ENCODE data around the gene PDGFRB.

Gene PDGFRB

GRCh38 chr5:150155258-150156026 lies at the start of gene PDGFRB:
PDGFRB (minus strand) TSS chr5:150155845; CDS start chr5:150137047, 18,798 bp downstream.
- DNase-seq = no peak

GRCh38 chr5:150204590-150204960 lies 48.9 kb upstream of the PDGFRB start:
- DNase-seq = no peak

GRCh38 chr5:150203832-150204589 lies 48.4 kb upstream of the PDGFRB start:
- no peak for DNase-seq

- no peak for DNase-seq
These were observed 46.9 kb upstream of the PDGFRB start for GRCh38 chr5:150202501-150202900.

- no peak for DNase-seq
These were observed 41.8 kb upstream of the PDGFRB start for GRCh38 chr5:150197476-150197875.

DNA sequence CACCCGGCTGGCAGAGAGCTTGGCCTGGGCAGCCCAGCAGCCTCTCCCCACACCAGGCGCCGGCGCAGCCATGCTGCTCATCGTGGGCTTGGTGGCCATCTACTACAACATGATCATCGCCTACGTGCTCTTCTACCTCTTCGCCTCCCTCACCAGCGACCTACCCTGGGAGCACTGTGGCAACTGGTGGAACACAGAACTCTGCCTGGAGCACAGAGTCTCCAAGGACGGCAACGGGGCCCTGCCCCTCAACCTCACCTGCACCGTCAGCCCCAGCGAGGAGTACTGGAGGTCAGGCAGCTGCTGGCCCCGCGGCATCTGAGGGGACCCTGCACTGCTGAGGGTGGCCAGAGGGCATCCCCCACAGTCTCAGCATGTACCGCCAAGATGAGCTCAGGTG lies 41.3 kb upstream of the PDGFRB start:
- no peak for DNase-seq

GRCh38 chr5:150196514-150196913 lies 40.9 kb upstream of the PDGFRB start:
- no peak for DNase-seq

DNA sequence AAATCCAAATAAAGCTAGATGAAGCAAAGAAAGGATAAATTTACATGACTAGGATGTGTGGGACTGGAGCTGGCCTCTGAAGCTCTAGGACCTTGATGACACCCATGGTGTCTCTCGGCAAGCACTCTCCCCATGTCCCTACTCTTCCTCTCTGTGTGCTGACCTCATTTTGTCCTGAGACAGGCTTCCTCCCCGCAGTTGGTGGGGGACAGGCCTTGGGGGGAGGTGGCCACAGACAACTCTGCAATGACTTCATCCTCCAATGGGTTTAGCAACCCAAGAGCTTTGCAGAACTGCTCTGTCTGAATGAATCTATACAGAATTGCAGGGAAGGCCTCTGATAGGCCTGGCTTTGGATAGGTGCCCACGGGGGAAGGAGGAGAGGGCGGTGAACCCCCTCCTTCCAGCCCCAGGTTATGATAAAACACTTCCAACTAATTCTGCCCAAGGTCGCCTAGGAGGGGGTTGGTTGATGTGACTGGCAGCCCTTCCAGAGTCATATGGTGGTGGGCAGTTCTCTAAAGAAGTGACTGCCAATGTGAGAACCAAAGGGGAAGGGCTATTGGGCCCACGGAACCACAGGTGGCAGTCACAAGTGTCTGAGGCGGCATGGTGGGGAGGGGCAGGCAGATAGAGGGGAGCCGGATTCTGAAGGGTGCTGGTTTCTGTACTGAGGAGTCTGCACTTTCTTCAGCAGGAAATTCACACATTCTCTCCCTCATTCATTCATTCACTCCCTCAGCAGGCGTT lies 40.3 kb upstream of the PDGFRB start:
- DNase-seq = no peak

DNA sequence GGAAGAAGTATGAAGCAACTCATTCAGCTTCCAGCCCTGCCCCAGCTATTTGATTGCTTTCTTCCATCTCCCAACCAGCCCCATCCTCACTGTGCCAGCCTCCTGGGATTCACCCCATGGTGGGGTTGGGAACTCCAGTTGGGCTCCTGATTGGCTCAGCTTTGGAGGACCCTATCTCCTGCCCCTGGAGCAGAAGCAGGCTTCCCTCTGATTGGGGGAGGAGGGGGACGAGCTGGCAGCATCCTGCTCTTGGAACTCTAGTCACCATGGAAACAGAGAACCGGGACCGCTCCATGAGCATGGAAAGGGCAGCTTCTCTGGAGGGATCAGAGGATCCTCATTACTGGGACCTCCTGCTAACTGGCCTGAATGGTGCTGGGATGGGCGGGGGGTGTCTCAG lies 36.8 kb upstream of the PDGFRB start:
- DNase-seq = no peak

- DNase-seq = no peak
These were observed 35.3 kb upstream of the PDGFRB start for GRCh38 chr5:150190987-150191386.

- no peak for DNase-seq
These were observed 34.9 kb upstream of the PDGFRB start for GRCh38 chr5:150190503-150190979.

GRCh38 chr5:150189728-150190502 lies 34.3 kb upstream of the PDGFRB start, which contains the start of gene SLC6A7:
SLC6A7 (plus strand) TSS chr5:150190062; CDS start chr5:150190328, 266 bp downstream.
- no peak for DNase-seq

DNA sequence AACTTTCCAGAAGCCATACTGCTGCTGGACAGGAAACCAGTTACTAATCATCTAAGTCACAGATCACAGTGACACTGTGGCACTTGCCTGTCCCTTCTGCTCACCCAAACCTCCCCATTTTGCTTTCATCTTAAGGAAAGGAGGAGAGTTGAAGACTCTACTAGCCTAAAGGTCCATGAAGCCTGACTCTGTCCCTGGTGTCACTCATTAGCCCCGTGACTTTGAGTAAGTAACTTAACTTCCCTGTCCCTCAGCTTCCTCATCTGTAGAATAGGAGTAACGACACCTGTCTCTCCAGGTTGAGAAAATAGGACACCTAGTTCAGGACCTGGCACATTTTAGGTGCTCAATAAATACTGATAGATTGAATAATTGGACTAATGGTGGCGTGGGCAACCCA lies 33.7 kb upstream of the PDGFRB start:
- no peak for DNase-seq

- DNase-seq = no peak
These were observed 32.6 kb upstream of the PDGFRB start for GRCh38 chr5:150188146-150188842.

GRCh38 chr5:150186897-150187296 lies 31.3 kb upstream of the PDGFRB start:
- no peak for DNase-seq

GRCh38 chr5:150186137-150186536 lies 30.5 kb upstream of the PDGFRB start:
- no peak for DNase-seq

- DNase-seq = no peak
These were observed 29.6 kb upstream of the PDGFRB start for GRCh38 chr5:150184990-150185912.

GRCh38 chr5:150184006-150184405 lies 28.4 kb upstream of the PDGFRB start:
- no peak for DNase-seq

DNA sequence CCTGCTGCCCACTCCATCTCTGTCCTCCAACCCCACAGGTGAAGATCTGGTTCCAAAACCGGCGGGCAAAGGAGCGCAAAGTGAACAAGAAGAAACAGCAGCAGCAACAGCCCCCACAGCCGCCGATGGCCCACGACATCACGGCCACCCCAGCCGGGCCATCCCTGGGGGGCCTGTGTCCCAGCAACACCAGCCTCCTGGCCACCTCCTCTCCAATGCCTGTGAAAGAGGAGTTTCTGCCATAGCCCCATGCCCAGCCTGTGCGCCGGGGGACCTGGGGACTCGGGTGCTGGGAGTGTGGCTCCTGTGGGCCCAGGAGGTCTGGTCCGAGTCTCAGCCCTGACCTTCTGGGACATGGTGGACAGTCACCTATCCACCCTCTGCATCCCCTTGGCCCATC lies 27.8 kb upstream of the PDGFRB start:
- no peak for DNase-seq

DNA sequence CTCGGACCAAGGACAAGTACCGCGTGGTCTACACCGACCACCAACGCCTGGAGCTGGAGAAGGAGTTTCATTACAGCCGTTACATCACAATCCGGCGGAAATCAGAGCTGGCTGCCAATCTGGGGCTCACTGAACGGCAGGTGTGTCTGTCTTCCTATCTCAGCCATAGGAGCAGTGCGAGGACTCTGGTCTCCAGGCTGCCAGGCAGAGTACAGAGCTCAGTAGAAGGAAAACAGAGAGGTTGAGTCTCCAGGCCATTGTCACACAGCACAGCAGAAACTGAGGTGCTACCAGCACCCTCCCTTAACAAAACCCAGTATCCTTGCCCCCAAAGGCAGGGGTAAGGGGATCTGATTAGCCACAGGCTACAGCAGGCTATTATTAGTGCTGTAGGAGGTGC lies 27.1 kb upstream of the PDGFRB start:
- DNase-seq = no peak
